DMS114 treated with DMSO at 0.1 percent for 48 hours (cell line): ENCODE results near the gene GPR42.
"Not testable (repeated sequence)": the region's sequence is repeated elsewhere in the genome, so short reads cannot be mapped to it uniquely, and the experiment has no call there.

Experiments used
- DNase-seq: peaks from one replicate; lab custom pipeline; 2025; ENCODE audit not compliant: unreplicated experiment; lab: John Stamatoyannopoulos, UW

GPR42 gene

DNA sequence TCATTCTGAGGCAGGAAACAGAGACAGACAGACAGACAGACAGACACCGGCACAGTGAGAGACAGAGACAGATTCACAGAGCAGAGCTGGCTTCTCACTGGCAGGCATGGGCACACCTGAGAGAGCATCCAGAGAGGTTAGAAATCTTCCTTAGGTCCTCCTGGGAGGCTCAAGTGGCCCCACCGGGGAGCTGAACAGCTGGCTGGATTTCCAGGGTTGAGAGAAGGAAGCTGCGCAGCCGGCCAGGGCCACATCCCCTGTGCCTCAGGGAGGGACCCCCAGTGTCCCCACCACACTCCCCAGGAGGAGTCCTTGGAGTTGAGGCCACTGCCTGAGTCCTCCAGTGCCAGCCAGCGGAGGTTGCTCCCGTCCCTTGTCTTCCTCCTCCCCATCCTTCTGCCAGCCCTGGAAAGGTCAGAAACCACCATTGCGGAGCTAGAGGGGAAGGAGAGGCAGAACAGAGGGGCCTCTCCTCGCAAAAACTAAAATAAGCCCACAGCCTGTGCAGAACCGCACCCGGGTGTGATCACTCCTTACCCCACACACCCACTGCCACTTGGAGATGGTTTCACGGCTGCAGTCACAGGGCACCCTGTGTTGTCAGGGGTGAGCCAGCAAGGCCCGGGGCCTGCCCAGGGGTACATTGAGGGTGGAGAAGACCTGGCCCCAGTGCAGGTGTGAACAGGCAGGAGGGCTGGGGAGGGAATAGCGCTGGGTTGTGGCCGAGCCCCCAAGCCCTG is 8.4 kb upstream of the GPR42 start:
- no peak for DNase-seq

DNA sequence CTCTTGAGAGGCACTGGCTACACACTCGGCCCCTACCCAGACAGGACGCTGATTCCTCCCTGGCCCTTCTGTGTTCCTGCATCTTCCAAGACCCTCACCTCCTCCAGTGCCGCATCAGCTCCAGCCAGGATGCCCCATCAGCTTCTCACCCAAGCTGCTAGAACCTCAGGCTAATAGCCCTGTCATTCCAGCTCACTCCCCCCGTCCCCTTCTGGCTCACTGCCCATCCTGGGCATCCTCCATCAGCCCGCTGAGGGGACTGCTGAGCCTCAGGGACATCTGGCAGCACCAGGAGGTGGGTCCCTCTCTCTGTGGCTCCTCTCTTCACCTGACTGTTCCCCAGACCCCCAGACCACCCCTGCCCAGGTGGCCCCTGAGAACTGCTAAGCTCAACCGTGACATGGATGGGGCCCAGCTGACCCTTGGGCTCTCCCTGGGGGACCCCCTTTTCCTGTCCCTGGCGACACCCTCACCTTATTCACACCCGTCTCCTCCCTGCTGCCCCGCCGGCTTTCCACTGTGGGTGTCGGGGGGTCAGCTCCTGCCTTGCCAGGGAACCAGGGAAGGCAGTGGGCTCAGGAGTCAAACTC is 7.8 kb upstream of the GPR42 start:
- no peak for DNase-seq

DNA sequence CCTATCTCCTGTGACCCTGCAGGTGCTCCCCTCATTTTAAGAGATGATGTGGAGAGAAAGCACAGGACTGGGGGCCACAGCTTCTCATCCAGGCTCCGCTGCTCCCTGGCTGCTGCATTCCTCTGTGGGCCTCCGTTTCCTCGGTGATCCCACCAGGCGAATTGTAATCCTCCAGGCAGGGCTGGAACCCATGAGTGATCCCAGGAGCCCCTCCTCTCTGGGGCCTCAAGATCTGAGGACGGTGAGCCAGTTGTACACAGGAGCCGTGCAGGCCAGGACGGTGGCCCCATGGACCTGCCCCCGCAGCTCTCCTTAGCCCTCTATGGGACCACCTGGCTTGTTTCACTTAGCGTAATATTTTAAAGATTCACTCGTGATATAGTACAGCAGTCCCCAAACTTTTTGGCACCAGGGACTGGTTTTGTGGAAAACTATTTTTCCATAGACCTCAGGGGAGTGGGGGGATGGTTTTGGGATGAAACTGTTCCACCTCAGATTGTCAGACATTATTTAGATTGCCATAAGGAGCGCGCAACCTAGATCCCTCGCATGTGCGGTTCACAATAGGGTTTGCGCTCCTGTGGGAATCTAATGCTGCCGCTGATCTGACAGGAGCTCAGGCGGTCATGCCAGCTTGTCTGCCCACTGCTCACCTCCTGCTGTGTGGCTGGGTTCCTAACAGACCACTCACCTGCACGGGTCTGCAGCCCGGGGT is 7.0 kb upstream of the GPR42 start:
- DNase-seq, result no peak

DNA sequence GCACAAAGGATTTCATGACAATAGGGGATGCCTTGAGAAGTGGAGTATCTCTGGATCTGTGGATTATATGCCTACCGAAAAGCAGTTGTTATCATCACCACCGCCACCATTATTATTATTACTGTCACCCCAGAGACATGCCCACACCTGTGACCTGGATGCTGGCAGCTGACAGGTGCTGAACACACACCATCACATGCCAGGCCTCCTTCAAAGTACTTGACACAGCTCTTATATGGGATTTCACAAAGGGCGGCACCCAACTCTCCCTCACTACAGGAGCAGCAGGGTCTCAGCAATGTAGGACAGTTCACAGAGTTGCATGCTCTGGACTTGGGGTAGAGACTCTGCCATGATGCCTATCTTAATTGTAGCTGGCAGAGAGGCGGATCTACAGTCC is 5.6 kb upstream of the GPR42 start:
- no peak for DNase-seq

DNA sequence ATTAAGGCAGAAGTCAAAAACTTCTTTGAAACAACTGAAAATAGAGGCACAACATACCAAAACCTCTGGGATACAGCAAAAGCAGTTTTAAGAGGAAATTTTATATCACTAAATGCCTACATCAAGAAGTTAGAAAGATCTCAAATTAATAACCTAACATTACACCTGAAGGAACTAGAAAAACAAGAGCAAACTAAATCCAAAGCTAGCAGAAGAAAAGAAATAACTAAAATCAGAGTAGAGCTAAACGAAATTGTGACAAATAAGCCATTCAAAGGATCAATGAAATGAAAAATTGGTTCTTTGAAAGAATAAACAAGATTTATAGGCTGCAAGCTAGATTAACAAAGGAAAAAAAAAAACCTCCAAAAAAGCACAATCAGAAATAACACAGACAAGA is 2.5 kb upstream of the GPR42 start:
- no peak for DNase-seq

DNA sequence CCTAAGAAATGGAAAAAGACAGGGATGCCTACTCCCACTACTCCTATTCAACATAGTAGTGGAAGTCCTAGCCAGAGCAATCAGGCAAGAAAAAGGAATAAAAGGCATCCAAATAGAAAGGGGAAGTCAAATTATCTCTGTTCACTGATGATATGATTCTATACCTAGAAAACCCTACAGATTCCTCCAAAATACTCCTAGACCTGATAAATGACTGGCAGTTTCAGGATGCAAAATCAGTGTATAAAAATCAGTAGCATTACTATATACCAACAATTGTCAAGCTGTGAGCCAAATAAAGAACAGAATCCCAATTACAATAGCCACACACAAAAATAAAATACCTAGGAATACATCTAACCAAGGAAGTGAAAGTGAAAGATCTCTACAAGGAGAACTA is 1.3 kb upstream of the GPR42 start:
- no peak for DNase-seq

DNA sequence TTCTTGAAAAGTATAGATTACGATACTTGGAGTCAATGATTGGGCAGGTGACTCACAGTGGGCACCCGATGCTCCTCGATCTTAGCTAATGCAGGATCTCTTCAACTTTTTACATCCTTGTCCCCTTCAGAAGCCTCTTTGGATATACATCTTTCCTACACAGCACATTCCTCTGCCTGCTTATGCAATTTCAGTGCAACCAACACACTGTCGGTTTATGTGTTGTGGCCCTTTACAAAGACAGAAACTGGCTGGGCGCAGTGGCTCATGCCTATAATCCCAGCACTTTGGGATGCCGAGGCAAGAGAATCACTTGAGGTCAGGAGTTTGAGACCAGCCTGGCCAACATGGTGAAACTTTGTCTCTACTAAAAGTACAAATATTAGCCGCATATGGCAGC is 2.6 kb downstream of the GPR42 start:
- DNase-seq, result no peak

DNA sequence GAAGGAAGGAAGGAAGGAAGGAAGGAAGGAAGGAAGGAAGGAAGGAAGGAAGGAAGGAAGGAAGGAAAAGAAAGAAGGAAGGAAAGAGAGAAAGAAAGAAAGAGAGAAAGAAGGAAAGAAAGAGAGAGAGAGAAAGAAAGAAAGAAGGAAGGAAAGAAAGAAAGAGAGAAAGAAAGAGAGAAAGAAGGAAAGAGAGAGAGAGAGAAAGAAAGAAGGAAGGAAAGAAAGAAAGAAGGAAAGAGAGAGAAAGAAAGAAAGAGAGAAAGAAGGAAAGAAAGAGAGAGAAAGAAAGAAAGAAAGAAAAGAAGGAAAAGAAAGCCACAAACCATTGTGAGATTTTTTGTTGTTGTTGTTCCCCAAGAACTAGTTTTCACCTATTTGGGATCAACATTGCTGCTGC is 3.2 kb downstream of the GPR42 start:
- not testable (repeated sequence) for DNase-seq

DNA sequence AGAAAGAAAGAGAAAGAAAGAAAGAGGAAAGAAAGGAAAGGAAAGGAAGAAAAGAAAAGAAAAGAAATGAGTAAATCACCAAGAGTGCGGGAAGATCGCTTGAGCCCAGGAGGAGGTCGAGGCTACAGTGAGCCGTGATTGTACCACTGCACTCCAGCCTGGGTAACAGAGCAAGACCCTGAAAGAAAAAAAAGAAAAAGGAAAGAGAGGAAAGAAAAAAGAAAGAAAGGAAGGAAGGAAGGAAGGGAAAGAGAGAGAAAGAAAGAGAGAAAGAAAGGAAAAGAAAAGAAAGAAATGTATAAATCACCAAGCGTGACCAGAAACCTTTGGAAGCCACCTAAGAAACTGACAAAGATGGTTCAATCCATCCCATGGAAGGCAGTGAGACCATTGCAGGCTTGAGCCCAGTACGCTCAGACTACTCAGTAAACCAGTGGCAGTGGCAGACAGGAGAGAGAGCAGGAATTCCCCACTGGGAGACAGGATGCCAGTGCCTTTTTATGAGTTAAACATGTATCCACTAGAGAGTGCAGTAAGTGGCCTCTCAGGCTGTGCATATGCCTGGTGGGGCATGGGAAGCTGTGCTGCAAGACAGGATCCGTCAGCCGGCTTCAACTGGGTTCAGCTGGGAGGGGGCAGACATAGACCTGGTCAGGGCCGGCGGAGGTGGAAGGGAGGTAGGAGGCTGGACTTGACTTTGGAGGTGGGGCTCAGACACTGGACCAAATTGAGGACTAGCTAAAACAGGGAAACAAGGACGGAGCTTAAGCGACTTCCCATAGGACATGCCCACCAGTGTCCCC is 4.8 kb downstream of the GPR42 start:
- DNase-seq, result no peak

DNA sequence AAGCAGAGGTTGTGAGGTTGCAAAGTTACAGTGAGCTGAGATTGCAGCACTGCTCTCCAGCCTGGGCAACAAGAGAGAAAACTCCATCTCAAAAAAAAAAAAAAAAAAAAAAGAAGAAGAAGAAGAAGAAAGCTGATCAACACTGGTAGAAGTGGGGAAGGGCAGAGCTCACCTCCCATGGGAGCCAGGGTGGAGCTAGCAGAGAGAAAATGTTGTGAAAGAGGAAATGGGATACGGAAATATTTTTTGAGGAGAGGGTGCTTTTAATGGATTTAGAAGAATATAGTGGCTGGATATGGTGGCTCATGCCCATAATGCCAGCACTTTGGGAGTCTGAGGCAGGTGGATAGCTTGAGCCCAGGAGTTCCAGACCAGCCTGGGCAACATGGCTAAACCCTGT is 6.8 kb downstream of the GPR42 start:
- no peak for DNase-seq

DNA sequence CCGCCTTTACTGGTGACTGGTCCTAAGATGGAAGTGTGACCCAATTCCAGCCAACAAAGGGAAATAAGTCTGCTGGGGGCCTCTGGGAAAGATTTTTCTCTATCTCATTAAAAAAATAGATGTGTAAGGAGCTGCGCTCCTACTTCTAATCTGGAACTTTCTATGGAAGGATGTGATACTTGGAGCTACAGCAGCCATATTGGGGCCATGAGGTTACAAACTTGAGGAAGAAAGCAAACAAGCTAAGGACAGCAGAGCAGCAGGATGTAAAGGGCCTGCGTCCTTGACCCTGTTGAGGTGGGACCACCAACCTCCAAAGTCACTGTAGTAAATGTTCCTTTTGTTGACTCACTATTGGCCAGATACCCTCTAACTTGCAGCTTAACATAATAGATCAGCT is 7.5 kb downstream of the GPR42 start:
- DNase-seq, result no peak

DNA sequence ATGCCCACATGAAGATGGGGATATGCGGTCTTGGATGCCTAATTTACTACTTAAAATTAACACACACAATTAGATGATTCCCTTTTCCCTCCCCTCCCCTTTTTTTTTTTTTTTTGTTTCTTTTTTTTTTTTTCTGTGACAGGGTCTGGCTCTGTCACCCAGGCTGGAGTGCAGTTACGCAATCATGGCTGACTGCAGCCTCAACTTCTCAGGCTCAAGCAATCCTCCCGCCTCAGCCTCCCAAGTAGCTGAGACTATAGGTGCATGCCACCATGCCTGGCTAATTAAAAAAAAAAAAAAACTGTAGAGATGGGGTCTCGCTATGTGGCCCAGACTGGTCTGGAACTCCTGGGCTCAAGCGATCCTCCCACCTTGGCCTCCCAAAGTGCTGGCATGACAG is 8.7 kb downstream of the GPR42 start:
- not testable (repeated sequence) for DNase-seq

DNA sequence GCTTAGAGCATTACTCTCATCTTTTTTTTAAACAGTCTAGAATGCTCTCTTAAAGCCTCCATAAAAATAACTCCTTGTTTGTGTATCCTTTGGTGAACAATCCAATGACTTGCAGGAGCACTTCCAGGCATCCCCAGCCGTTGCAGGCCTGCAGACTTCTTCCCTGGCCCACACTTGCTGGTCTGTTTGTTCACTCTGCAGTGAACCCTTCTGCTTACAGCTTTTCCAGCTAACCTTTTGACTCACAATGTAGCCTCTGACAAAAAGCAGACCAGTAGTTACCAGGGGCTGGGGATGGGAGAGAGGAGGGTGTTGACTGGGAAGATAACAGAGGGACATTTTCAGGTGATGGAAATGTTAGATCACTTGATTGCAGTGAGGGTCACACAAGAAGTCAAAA is 9.1 kb downstream of the GPR42 start:
- no peak for DNase-seq

DNA sequence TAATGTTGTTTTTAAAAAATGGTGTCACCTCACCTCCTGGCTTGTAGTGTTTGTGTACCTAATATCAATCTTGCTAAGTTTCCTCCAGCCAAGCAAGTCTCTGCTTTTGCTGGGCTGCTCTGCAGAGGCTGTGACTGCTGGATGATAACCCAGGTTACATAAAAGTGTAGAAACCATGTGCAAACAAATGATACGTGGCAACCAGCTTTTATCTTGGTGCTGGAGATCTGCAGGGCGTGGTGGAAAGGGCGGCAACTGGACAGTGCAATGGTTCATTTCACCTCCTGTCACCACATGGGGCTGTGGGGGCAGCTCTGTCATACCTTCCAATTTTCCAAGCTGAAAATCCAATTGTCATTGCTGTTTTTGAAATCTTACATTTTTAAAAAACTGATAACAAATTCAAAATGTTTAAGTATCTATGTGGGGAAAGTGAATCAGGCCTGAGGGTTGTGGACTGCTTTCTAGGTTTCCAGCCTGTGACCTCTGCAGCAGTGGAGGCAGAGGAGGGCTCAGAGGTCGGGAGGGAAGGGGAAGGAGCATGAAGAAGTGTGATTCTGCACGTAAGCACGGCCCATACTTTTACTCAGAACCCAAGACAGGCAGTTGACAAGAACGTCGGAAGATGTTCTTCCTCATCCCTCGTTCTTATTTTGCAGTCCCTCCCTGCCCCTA is 9.7 kb downstream of the GPR42 start:
- DNase-seq, result no peak

DNA sequence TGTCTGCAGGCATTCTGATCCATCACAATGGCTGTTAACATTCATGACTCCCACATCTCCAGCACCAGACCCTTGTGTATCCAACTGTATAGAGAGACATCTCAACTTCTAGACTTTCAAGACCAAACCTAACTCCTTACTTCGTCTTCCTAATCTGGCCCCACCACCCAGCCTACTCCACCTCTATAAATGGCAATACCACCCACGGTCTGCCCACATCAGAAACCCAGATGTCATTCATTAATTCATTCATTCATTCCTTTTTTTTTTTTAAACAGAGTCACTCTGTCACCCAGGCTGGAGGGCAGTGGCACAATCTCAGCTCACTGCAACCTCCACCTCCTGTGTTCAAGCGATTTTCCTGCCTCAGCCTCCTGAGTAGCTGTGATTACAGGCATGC is 10.4 kb downstream of the GPR42 start:
- no peak for DNase-seq

DNA sequence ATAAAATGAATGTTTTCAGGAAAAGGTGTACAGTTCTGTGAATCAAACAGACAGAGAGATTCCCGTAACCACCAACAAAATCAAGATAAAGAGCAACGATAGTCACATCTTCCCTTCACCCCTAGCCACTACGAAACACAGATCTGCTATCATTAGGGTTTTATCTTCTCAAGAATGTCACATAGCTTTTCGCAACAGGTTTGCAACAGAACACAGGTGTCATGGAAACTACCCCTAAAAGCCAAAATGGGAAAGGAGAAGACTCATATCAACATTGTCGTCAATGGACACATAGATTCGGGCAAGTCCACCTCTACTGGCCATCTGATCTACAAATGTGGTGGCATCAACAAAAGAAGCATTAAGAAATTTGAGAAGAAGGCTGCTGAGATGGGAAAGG is 11.1 kb downstream of the GPR42 start:
- DNase-seq, result no peak

DNA sequence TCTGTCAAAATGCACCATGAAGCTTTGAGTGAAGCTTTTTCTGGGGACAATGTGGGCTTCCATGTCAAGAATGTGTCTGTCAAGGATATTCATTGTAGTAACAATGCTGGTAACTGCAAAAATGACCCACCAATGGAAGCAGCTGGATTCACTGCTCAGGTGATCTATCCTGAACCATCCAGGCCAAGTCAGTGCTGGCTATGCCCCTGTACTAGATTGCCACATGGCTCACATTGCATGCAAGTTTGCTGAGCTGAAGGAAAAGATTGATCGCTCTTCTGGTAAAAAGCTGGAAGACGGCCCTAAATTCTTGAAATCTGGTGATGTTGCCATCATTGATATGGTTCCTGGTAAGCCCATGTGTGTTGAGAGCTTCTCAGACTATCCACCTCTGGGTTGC is 12.7 kb downstream of the GPR42 start:
- DNase-seq, result no peak

DNA sequence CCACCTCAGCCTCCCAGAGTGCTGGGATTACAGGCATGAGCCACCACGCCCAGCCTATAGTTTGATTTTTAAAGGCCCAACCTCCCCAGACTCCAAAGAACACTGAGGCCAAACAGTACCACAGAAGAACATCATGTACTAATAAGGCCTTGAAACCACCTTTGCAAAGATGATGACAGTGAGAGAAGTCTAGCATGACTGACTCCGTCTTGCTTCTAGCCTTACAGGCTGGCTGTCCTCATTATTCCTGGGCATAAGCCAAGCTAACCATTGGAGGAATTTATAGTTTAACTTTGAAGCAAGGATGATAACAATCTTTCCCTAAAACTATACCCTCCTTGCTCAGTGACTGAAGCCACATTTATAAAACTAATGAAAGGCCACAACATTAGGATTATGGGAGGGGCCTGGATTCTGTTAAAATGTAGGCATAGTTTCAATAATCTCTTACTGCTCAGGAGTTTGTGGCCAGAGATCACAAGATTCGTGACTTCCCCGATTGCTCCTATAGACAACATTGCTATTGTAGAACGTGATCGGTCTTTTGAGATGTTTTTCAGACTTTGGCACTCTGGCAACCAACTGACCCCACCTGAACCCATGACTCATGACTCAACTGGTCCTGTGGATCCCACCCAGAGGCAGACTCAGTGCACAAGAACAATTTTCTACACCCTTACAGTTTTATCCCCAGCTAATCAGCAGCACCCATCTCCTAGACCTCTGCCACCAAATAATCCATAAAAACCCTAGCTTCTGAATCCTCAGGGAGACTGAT is 17.6 kb downstream of the GPR42 start:
- DNase-seq, result no peak

DNA sequence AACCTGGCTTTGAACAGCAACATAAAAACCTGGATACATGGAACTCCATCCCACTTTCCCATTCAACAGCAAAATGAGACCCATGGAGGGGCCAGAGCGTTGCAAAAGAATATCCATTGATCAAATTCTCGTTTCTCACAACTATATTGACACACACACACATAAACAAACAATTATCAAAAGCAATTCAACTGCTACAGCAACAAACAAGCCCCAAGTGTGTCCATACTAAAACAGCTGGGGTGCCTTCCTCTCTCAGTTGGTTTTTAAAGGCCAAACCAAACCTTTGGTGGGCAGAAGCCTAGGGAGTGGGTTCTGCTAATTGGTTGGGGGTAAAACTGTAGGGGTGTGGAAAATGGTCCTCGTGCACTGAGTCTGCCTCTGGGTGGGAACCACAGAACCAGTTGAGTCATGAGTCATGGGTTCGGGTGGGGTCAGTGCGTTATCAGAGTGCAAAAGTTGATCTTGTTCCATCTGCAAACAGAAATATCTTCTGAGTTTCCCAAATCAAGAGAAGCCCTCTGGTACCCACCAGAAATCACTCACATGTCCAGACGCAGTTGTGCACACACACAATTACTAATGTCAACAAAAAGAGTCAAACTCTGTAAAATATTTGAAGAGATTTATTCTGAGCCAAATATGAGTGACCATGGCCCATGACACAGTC is 18.5 kb downstream of the GPR42 start:
- no peak for DNase-seq
